Hematopoietic multipotent progenitor cell treated with erythropoietin and hydrocortisone succinate and interleukin-3 and kit ligand, for 6 days (in vitro differentiated cells): ENCODE results near the gene PAX1.
A peak's percentile ranks its signal among the peaks of the same experiment; 100 is the strongest.

ENCODE experiments used
- DNase-seq: peaks from one replicate; pipeline ENCODE4 v3.0.0-alpha.2; 2015

PAX1 gene

GRCh38 chr20:21741266-21741665 is 35.8 kb downstream of the PAX1 start:
- no peak for DNase-seq

GRCh38 chr20:21762646-21763045 is 57.2 kb downstream of the PAX1 start:
- DNase-seq, result no peak

- DNase-seq, result no peak
Measured at GRCh38 chr20:21767200-21767738, 61.8 kb downstream of the PAX1 start.

GRCh38 chr20:21767739-21768223 is 62.3 kb downstream of the PAX1 start:
- DNase-seq, result peak; percentile 11
